Inferior parietal cortex (tissue), 1 donor: ENCODE measurements around the gene GPC1.

ENCODE experiments used
- DNase-seq: peaks from one replicate; pipeline ENCODE4 v3.0.0-alpha.2; 2016; ENCODE audit errors: extremely low spot score

Gene GPC1

GRCh38 chr2:240513549-240514287 lies 78.3 kb downstream of the GPC1 start:
- peak; percentile 34 for DNase-seq

GRCh38 chr2:240514631-240515030 lies 79.2 kb downstream of the GPC1 start:
- DNase-seq, result no peak

GRCh38 chr2:240517342-240517741 lies 81.9 kb downstream of the GPC1 start:
- no peak for DNase-seq
